GM18502 (cell line): ENCODE measurements around the gene TENT4A.
"Not testable (repeated sequence)": the region's sequence is repeated elsewhere in the genome, so short reads cannot be mapped to it uniquely, and the experiment has no call there.

Experiments used
- ATAC-seq: cut with Tn5 transposase; IDR thresholded peaks from one replicate; pipeline ENCODE4 v1.9.1; 2021; ENCODE audit warnings: mild to moderate bottlenecking; ENCODE audit not compliant: unreplicated experiment, poor library complexity

TENT4A gene

GRCh38 chr5:6713274-6714225 is at the start of gene TENT4A:
Gene TENT4A, plus strand, starts transcription at chr5:6713432. Its CDS starts 552 bp downstream, at chr5:6713984.
- peak; percentile 13 for ATAC-seq

GRCh38 chr5:6666762-6667161 is 46.5 kb upstream of the TENT4A start:
- ATAC-seq, result no peak

- no peak for ATAC-seq
Measured at GRCh38 chr5:6667648-6668047, 45.6 kb upstream of the TENT4A start.

GRCh38 chr5:6668717-6669116 is 44.5 kb upstream of the TENT4A start:
- ATAC-seq, result not testable (repeated sequence)

GRCh38 chr5:6673031-6673430 is 40.2 kb upstream of the TENT4A start:
- ATAC-seq, result no peak

GRCh38 chr5:6673963-6674362 is 39.3 kb upstream of the TENT4A start:
- no peak for ATAC-seq

- no peak for ATAC-seq
Measured at GRCh38 chr5:6674421-6674820, 38.8 kb upstream of the TENT4A start.

GRCh38 chr5:6674886-6675285 is 38.3 kb upstream of the TENT4A start:
- no peak for ATAC-seq

GRCh38 chr5:6675784-6676491 is 37.3 kb upstream of the TENT4A start:
- no peak for ATAC-seq

GRCh38 chr5:6676702-6677101 is 36.5 kb upstream of the TENT4A start:
- ATAC-seq, result no peak

GRCh38 chr5:6678385-6678784 is 34.8 kb upstream of the TENT4A start:
- ATAC-seq, result no peak

- ATAC-seq, result no peak
Measured at GRCh38 chr5:6680922-6681321, 32.3 kb upstream of the TENT4A start.

GRCh38 chr5:6681682-6682081 is 31.6 kb upstream of the TENT4A start:
- ATAC-seq, result no peak

GRCh38 chr5:6682239-6682638 is 31.0 kb upstream of the TENT4A start:
- no peak for ATAC-seq

- no peak for ATAC-seq
Measured at GRCh38 chr5:6683241-6683640, 30.0 kb upstream of the TENT4A start.

GRCh38 chr5:6684075-6684474 is 29.2 kb upstream of the TENT4A start:
- ATAC-seq, result no peak

- no peak for ATAC-seq
Measured at GRCh38 chr5:6686501-6686900, 26.7 kb upstream of the TENT4A start.

- ATAC-seq, result no peak
Measured at GRCh38 chr5:6686915-6687409, 26.3 kb upstream of the TENT4A start.

- no peak for ATAC-seq
Measured at GRCh38 chr5:6687505-6687904, 25.7 kb upstream of the TENT4A start.

- no peak for ATAC-seq
Measured at GRCh38 chr5:6692906-6693305, 20.3 kb upstream of the TENT4A start.

GRCh38 chr5:6698696-6699095 is 14.5 kb upstream of the TENT4A start:
- no peak for ATAC-seq
